GM12891 (cell line): ENCODE results near the gene EI24.
A peak's percentile ranks its signal among the peaks of the same experiment; 100 is the strongest.

Experiments used
- DNase-seq: peaks from one replicate; pipeline ENCODE4 v3.0.0; 2011; ENCODE audit warnings: low spot score; ENCODE audit not compliant: insufficient read length
- FAIRE-seq: peaks from 2 replicates; lab custom pipeline; 2011; peaks lifted over from hg19 to GRCh38; lab: Jason Lieb, UNC
- PAX5 ChIP-seq: IDR thresholded peaks from 2 replicates; pipeline ENCODE4 v1.6.1; 2011; ENCODE audit warnings: low read length, moderate library complexity, mild to moderate bottlenecking; ENCODE audit not compliant: insufficient read depth, severe bottlenecking
- POLR2A ChIP-seq: IDR thresholded peaks from 2 replicates; pipeline ENCODE4 v1.6.1; 2011; ENCODE audit warnings: low read depth, low read length, control low read depth
- POLR2AphosphoS5 ChIP-seq: IDR thresholded peaks from 2 replicates; pipeline ENCODE4 v1.6.1; 2011; ENCODE audit warnings: low read depth, low read length, control low read depth
- POU2F2 ChIP-seq: IDR thresholded peaks from 2 replicates; pipeline ENCODE4 v1.6.1; 2011; ENCODE audit warnings: low read depth, mild to moderate bottlenecking, control low read depth, low read length, moderate library complexity
- SPI1 ChIP-seq: IDR thresholded peaks from 2 replicates; pipeline ENCODE4 v1.6.1; 2011; ENCODE audit warnings: low read depth, low read length, control low read depth
- TAF1 ChIP-seq: IDR thresholded peaks from 2 replicates; pipeline ENCODE4 v1.6.1; 2011; ENCODE audit warnings: low read depth, low read length, control low read depth

The EI24 gene

DNA sequence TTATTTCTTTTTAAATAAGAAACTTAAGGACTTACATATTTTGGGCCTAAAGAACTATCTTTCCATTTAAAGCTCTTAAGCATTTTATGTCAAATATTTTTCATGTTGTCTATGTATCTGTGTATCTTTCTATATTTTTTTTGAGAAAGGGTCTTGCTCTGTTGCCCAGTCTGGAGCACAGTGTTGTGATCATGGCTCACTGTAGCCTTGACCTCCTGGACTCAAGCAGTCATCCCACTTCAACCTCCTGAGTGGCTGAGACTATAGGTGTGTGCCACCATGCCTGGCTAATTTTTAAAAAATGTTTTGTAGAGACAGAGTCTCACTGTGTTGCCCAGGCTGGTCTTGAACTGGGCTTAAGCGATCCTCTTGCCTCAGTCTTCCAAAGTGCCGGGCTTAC, 31.4 kb downstream of the EI24 start:
- DNase-seq (no peak), FAIRE-seq (no peak)

DNA sequence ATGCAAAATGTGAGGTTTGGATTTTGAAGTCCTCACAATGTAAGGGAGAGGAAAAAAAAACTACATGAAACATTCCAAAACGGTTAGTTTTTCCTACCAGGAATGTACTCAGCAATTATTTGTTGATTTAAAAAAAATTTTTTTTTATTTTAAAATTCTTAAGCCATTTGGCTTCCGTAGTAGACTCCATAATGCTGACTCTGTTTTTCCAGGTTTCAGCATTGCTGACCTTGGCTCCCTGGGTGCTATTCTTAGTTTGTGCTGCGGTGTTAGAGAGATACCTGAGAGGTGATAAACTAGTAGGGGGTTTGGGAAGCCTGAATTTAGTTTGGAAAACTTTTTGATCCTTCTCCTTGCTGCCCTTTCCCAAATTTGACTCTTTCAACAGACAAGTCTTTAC, 33.9 kb downstream of the EI24 start:
- TF ChIP-seq POLR2AphosphoS5 = no peak
- no peak for TF ChIP-seq POLR2A
- no peak for TF ChIP-seq SPI1
- TF ChIP-seq TAF1 = no peak
- no peak for TF ChIP-seq PAX5
- TF ChIP-seq POU2F2 = no peak
- no peak for FAIRE-seq
- no peak for DNase-seq

More for the DNA sequence above, 31.4 kb downstream of the EI24 start:
- TF ChIP-seq SPI1 (no peak), POLR2AphosphoS5 (no peak)

DNA sequence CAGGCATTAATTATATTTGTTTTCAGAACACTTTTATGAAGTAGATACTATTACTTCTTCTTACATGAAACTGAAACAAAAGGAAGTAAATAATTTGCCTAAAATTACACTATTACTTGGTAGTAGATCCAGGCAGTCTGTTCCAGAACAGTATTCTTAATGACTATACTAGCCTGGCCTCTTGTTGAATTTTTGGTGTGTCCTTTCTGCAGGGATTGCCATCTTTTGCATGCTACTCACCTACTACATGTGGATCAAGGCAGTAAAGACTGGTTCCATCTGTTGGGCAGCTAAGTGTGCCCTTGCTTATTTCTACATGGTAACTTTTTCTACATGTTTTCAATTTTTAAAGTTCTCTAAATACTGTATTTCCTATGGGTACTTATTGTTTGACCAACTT, 36.1 kb downstream of the EI24 start:
- FAIRE-seq = no peak
- no peak for TF ChIP-seq POLR2AphosphoS5
- no peak for TF ChIP-seq TAF1
- TF ChIP-seq SPI1 = no peak
- no peak for TF ChIP-seq POU2F2
- TF ChIP-seq PAX5 = no peak
- TF ChIP-seq POLR2A = no peak
- DNase-seq = no peak

DNA sequence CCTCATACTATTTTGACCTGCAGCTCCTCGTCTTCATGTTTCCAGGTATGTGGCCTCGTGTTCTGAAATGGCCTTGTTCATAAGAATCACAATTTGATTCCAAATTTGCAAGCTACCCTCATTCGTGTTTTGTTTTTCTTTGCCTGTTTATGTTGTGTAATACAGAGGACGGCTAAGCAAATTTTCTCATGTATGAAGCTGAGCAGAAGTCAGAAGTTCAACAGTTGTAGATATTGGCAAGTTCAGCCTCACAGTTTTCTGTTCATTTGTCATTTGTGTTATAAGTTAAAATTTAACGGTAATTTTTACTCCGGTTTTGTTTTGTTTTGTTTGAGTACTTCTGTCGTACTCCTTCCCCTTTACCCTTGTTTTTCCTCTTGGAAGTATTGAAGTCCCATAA, 40.3 kb downstream of the EI24 start:
- FAIRE-seq (no peak), DNase-seq (no peak)
- TF ChIP-seq POLR2A (no peak), PAX5 (no peak), SPI1 (no peak), TAF1 (no peak), POU2F2 (no peak), POLR2AphosphoS5 (no peak)

DNA sequence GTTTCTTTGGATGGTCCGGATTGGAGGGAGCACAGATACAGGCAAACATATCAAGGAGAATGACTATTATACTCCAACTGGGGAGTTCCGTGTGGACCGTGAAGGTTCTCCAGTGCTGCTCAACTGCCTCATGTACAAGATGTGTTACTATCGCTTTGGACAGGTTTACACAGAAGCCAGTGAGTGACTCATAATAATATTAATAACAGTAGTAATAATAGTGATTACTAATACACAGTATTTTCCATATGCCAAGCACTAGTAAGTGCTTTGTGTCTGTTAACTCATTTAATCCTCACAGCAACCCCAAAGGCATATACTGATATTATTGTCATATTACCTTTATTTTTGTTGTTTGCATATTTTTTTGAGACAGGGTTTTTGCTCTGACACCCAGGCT, 49.1 kb downstream of the EI24 start:
- FAIRE-seq (no peak), DNase-seq (no peak)
- no peak for TF ChIP-seq SPI1
- no peak for TF ChIP-seq PAX5
- TF ChIP-seq TAF1 = no peak
- no peak for TF ChIP-seq POLR2A
- TF ChIP-seq POLR2AphosphoS5 = no peak

DNA sequence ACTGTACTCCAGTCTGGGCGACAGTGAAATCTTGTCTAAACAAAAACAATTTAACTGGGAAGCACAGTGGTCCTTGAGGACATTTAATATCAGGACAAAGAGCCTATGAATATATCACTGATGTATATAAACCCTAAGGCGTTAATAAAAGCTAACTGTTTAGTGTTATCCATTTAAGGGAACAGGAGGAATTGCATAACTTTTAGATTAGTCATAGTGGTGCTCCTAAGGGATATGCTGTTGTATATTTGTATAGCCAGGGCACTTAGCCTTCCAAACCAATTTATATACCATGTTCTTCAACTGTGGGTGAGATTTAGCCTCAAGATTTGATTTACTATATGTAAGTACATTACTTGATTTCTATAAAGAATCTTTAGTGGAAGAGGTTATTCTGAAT, 52.7 kb downstream of the EI24 start:
- no peak for DNase-seq
- no peak for FAIRE-seq
- TF ChIP-seq POLR2AphosphoS5 = no peak
- TF ChIP-seq POU2F2 = no peak
- no peak for TF ChIP-seq SPI1
- no peak for TF ChIP-seq PAX5
- no peak for TF ChIP-seq POLR2A
- TF ChIP-seq TAF1 = no peak

DNA sequence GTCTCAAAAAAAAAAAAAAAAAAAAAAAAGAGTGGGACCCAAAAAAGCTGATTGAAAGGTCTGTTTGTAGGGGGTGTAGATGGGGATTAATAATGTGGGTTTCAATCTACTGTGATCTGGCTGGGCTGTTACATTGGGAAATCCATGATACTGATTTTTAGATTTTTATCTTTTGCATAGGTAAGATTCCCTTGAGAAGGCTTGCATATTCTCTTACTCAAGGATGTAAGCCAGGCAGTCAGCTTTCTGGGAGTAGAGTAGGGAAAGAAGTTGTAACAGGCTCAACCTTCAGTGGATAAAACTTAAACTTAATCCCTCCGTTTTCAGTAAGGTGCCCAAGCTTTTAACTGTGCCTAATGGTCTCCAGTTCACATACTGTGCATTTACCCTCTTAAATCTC, 53.8 kb downstream of the EI24 start:
- FAIRE-seq (no peak), DNase-seq (no peak)
- TF ChIP-seq PAX5 (no peak), POU2F2 (no peak), SPI1 (no peak), TAF1 (no peak)

DNA sequence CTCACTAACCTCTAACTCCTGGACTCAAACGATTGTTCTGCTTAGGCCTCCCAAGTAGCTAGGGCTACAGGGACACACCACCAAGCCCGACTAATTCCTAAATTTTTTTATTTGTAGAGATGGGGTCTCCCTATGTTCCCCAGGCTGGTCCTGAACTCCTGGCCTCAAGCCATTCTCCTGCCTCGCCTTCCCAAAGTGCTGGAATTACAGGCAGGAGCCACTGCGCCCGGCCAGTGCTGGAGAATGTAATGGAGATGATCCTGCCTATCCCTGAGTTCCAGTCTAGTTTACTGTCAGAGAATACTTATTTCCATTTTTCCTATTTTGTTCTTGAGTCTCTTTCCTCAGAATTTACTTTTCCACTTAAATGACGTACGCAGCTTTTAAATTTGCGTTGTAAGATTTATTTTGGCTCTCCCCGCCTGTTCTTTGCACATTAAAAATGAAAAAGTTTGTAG, 55.5 kb downstream of the EI24 start, which contains the start of gene CHEK1:
CHEK1 (plus strand) TSS at position 408 of the 458 bp plus-strand sequence. CDS start 1,606 bp downstream, outside the sequence.
- no peak for FAIRE-seq
- TF ChIP-seq PAX5 (no peak), POLR2AphosphoS5 (no peak), TAF1 (no peak), POU2F2 (no peak), POLR2A (no peak), SPI1 (no peak)
- no peak for DNase-seq

DNA sequence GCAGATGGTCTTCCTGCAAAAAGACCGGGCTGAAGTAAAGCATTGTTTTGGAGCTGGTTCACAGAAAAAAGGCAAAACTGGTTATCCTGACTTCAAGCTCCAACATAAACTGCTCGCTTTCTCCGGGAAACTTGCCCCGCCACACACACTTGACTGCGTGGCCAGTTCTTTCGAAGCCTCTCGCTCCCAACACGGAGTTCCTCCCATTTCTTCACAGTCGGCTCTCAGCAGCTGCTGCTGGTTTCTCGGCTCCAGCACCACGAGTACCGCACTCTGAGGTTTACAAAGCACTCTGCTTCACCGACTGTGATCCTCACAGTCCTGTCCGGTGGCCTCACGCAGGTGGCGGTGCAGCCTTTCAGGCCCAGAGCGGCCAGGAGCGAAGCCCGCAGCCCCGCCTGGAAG, 56.0 kb downstream of the EI24 start:
- DNase-seq (no peak), FAIRE-seq (no peak)
- TF ChIP-seq POLR2AphosphoS5 (peak; percentile 69; the same call in 1 of the 2 replicates), POLR2A (no peak), PAX5 (no peak), SPI1 (0 out of 2 replicates have a peak, but pooled peaks have one; percentile 6)

DNA sequence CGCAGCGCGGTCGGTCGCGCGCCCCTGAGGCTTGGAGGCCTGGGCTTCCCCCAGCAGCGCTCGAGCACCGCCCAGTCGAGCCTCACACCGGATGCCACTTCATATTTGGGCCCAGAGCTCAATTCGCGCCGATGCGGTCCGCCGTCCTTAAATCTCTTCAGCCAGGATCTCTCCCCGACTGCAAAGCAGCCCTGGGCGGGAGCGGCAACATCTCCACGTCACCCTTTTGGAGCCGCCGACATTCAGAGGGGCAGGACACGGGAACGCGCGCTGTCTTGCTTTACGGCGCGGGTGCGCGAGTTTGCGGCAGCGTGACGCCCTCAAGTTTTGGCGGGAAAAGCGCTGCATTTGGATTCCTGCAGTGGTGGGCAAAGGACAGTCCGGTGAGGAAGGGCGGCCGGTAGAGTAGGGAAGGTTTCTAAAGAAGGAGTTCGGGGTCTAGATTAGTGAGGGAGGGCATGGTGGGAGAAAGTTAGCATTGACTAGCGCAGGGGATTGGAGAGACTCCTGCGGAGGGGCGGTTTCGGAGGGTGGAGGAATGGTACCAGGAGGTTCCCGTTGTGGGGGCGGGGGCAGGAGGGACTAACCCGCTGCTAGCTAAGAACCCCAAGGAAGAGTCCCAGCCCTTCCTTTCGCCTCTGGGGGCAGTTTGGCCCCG, 56.5 kb downstream of the EI24 start:
- DNase-seq (peak; percentile 66), FAIRE-seq (peak; percentile 96)
- peak; percentile 94 for TF ChIP-seq TAF1
- TF ChIP-seq POU2F2 = no peak; the same call in 1 of the 2 replicates
- peak; percentile 78; the same call in 1 of the 2 replicates for TF ChIP-seq POLR2AphosphoS5
- TF ChIP-seq POLR2A = peak; percentile 82
- TF ChIP-seq SPI1 = no peak
- no peak for TF ChIP-seq PAX5

DNA sequence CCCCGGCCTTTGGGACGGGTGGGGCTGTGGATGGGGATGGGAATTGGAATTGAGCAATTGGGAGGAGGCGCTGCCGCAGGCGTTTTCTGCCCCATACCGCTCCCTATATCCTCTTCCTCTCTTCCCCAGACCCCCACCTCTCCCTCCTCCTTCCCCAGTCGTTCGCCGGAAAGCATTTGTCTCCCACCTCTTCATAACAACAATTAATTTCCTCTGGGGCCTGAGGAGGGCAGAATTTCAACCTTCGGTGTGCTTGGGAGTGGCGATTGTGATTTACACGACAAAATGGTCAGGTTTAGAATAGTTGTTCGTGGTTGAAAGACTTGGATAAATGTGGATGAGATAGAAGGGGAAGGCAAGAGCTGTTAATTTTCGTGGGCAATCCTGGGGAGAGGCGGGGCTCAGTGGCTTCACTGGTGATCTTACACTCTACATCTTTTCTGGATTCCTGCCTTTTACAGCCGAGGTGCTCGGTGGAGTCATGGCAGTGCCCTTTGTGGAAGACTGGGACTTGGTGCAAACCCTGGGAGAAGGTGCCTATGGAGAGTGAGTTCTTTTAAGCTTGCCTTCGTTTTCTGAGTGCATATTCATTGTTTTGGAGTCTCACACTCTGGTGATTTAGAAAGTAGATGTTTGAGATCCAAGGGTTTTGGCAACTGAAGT, 57.1 kb downstream of the EI24 start:
- FAIRE-seq (peak; percentile 54), DNase-seq (peak; percentile 10)
- TF ChIP-seq POU2F2 = no peak
- TF ChIP-seq PAX5 = no peak
- TF ChIP-seq SPI1 = no peak
- TF ChIP-seq POLR2AphosphoS5 = no peak
- no peak for TF ChIP-seq TAF1
- no peak for TF ChIP-seq POLR2A
